Caco-2 (cell line): ENCODE measurements around the gene RAB3IL1. TPM values are rescaled to one million over a fixed set of nuclear protein-coding genes. Genes with fewer than 3 reads are reported as not detected.

Source experiments
- BruUV-seq: library from RNA; stranded (reverse); fragments of 400-500 nt; replicated peaks from 2 replicates; lab custom pipeline; 2021; lab: Mats Ljungman, UMichigan
- CTCF ChIA-PET: fragments of 300-600 bp; sonication (Branson Sonifier 250); formaldehyde crosslinking; loops from one replicate; lab custom pipeline; 2022; ENCODE audit warnings: antibody characterized with exemption; lab: Charles Lee
- POLR2A ChIA-PET: fragments of 300-600 bp; sonication (Branson Sonifier 250); formaldehyde crosslinking; loops from one replicate; lab custom pipeline; 2022; ENCODE audit warnings: antibody characterized with exemption; lab: Charles Lee
- DNase-seq, 2 experiments: peaks; one replicate each; pipeline versions ENCODE4 v3.0.0 to v3.0.0-alpha.2; 2020 to 2022
- H3K27me3 ChIP-seq: replicated peaks from 2 replicates; pipeline ENCODE4 v1.6.0; 2011; ENCODE audit warnings: low read length; ENCODE audit not compliant: control insufficient read depth, insufficient read depth
- H3K36me3 ChIP-seq: 2 replicates; pipeline ENCODE4 v1.5.1; 2011; ENCODE audit warnings: low read length; ENCODE audit not compliant: control insufficient read depth, insufficient read depth
- H3K4me1 ChIP-seq: fragments of 250-450 bp; sonication (Bioruptor Pico); 2 replicates; pipeline ENCODE4 v1.5.1; 2020; ENCODE audit warnings: mild to moderate bottlenecking
- H3K4me3 ChIP-seq: 2 replicates; pipeline ENCODE4 v1.5.1; 2011; ENCODE audit warnings: low read depth, mild to moderate bottlenecking, control low read depth, low read length
- H3K9me3 ChIP-seq: fragments of 250-450 bp; sonication (Bioruptor Pico); 2 replicates; pipeline ENCODE4 v1.5.1; 2020; ENCODE audit warnings: mild to moderate bottlenecking, moderate library complexity
- H3K27ac Mint-ChIP-seq: one replicate; pipeline ENCODE4 v1.8.0; 2022; ENCODE audit warnings: mixed read lengths; ENCODE audit not compliant: unreplicated experiment
- H3K27me3 Mint-ChIP-seq: one replicate; pipeline ENCODE4 v1.8.0; 2022; ENCODE audit warnings: mixed read lengths; ENCODE audit not compliant: insufficient read depth, unreplicated experiment
- H3K36me3 Mint-ChIP-seq: one replicate; pipeline ENCODE4 v1.8.0; 2022; ENCODE audit warnings: mild to moderate bottlenecking, mixed read lengths; ENCODE audit not compliant: insufficient read depth, unreplicated experiment
- H3K4me1 Mint-ChIP-seq: one replicate; pipeline ENCODE4 v1.8.0; 2022; ENCODE audit warnings: low read depth, mixed read lengths; ENCODE audit not compliant: unreplicated experiment
- H3K4me3 Mint-ChIP-seq: one replicate; pipeline ENCODE4 v1.8.0; 2022; ENCODE audit warnings: mild to moderate bottlenecking, moderate library complexity, mixed read lengths; ENCODE audit not compliant: unreplicated experiment
- H3K9me3 Mint-ChIP-seq: one replicate; pipeline ENCODE4 v1.8.0; 2022; ENCODE audit warnings: mixed read lengths; ENCODE audit not compliant: unreplicated experiment
- CTCF ChIP-seq, 2 experiments: fragments of 200-600 bp in 1 of 2; IDR thresholded peaks; 1 replicate in 1 of 2; 2 replicates in 1 of 2; pipeline versions ENCODE4 v1.5.1 to v1.8.0; 2011 to 2022; ENCODE audit warnings: antibody characterized with exemption in 1 of 2, control low read depth in 1 of 2, inconsistent platforms in 1 of 2, low read depth in 1 of 2, low read length in 1 of 2, mild to moderate bottlenecking in 1 of 2, moderate library complexity in 1 of 2; ENCODE audit not compliant: insufficient read depth in 1 of 2, severe bottlenecking in 1 of 2, unreplicated experiment in 1 of 2
- intact Hi-C: fragments of 100-400 bp; cut with micrococcal nuclease; formaldehyde crosslinking; loops from one replicate; pipeline ENCODE4 v1.10.0; 2022; ENCODE audit not compliant: unreplicated experiment
- total RNA-seq: library from RNA; stranded (reverse); gene quantifications from 2 replicates; pipeline ENCODE4 v1.2.3, GENCODE V29; 2022

RAB3IL1 gene
- total RNA-seq, 1 experiment from 2014 or later, result 10.6 TPM

- TF ChIP-seq CTCF (IDR thresholded peaks at IDR 0.05; ENCODE audit: insufficient read depth in 1 of 2, low read depth in 1 of 2, low read length in 1 of 2, severe bottlenecking in 1 of 2, unreplicated experiment in 1 of 2), result no peak
- Histone ChIP-seq H3K9me3 (no peaks in the 10 kb centered on the region), H3K4me3 (no peak overlapping the region), H3K27me3 (no peaks in the 10 kb centered on the region), H3K36me3 (no peaks in the 10 kb centered on the region), H3K4me1 (no peaks in the 10 kb centered on the region)
- Mint-ChIP-seq H3K27me3 (no peaks in the 10 kb centered on the region), H3K27ac (no peak overlapping the region), H3K4me1 (no peaks in the 10 kb centered on the region), H3K36me3 (no peaks in the 10 kb centered on the region), H3K4me3 (no peak overlapping the region), H3K9me3 (no peaks in the 10 kb centered on the region)
- intact Hi-C loops, result no loop called here
- CTCF ChIA-PET, result interaction anchor here (1.6 kb wide), 1 partner anchor 18 kb away, joined by 4 read pairs; no protein-coding TSS in a partner anchor
- POLR2A ChIA-PET, result interaction anchor here (0.6 kb wide), 1 partner anchor 16 kb away, joined by 3 read pairs; no protein-coding TSS in a partner anchor
- no TSS peak for BruUV-seq
- no peak for DNase-seq
These were observed 11.4 kb downstream of the RAB3IL1 start for GRCh38 chr11:61905801-61906521.

DNA sequence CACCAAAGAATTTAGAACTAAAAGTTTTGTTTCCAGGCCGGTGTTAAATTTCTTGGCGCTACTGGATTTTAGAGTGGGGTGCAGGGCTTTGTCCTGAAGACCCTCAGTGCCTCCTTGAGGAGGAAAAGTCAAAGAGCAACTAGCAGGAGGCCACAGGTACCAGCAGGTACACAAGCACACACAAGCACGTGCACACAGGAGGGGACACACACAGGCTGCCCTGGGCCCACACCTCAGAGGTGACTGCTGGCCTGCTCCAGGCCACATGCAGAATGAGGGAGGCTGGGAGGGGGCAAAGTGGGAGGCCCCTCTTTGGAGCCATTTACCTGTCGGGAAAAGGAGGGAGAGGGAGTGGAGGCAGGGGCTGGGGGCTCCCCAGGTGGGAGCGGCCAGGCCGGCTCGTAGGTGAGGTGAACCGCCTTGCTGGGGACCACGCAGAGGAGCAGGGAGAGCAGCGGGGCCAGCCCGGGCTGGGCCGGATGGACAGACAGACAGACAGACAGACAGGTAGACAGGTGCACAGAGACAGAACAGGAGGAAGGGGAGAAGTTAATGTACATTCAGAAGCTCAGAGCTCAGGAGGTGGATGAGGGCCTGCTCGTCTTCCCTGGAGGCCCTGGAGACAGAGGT is 12.2 kb downstream of the RAB3IL1 start:
- Histone ChIP-seq H3K4me3 (no peak overlapping the region), H3K36me3 (no peaks in the 10 kb centered on the region), H3K4me1 (no peaks in the 10 kb centered on the region), H3K9me3 (no peaks in the 10 kb centered on the region), H3K27me3 (no peaks in the 10 kb centered on the region)
- CTCF ChIA-PET, result interaction anchor here (1.6 to 2.8 kb wide), 3 partner anchors 18 to 44 kb away, joined by 4 to 12 read pairs (median 4); partner anchors contain the start of gene BEST1
- intact Hi-C loops, result no loop called here
- no peak for TF ChIP-seq CTCF (IDR thresholded peaks at IDR 0.05; ENCODE audit: insufficient read depth in 1 of 2, low read depth in 1 of 2, low read length in 1 of 2, severe bottlenecking in 1 of 2, unreplicated experiment in 1 of 2)
- Mint-ChIP-seq H3K36me3 (no peaks in the 10 kb centered on the region), H3K27ac (no peak overlapping the region), H3K27me3 (no peaks in the 10 kb centered on the region), H3K9me3 (no peaks in the 10 kb centered on the region), H3K4me1 (no peaks in the 10 kb centered on the region), H3K4me3 (no peak overlapping the region)
- no TSS peak for BruUV-seq
- DNase-seq, result no peak
- POLR2A ChIA-PET, result interaction anchor here (0.6 kb wide), 1 partner anchor 17 kb away, joined by 3 read pairs; no protein-coding TSS in a partner anchor

DNA sequence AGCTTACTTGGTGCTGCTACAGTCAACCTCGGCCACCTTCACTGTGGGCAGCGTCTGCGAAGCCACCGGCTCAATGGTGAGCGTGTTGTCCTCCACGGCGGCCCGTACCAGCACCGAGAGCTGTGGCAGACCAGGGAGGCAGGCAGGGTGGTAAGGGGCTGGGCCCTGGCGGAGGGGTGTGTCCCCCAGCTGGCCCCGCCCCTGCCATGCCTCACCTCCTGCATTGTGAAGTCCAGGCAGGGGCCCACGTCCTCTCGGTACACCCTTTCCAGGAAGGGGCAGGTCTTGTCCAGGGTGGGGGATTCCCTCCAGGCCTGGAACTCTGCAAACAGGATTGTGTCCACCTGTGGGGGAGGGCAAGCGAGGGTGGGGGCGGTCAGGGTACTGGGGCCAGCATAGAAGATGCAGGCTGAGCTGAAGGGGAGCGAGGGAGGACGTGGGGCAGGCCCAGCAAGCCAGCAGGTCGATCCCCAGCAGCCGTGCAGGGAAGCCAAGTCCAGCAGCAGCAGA is 12.8 kb downstream of the RAB3IL1 start:
- no peaks in the 10 kb centered on the region for H3K27me3 Mint-ChIP-seq
- Histone ChIP-seq H3K4me1 (no peaks in the 10 kb centered on the region), H3K27me3 (no peaks in the 10 kb centered on the region), H3K4me3 (no peak overlapping the region), H3K9me3 (no peaks in the 10 kb centered on the region), H3K36me3 (no peaks in the 10 kb centered on the region)
- ChIA-PET POLR2A (no interaction called here), CTCF (interaction anchor here (1.6 to 2.8 kb wide), 3 partner anchors 19 to 45 kb away, joined by 4 to 12 read pairs (median 4); partner anchors contain the start of gene BEST1)
- H3K4me3 Mint-ChIP-seq, result no peak overlapping the region
- TF ChIP-seq CTCF (IDR thresholded peaks at IDR 0.05; ENCODE audit: insufficient read depth in 1 of 2, low read depth in 1 of 2, low read length in 1 of 2, severe bottlenecking in 1 of 2, unreplicated experiment in 1 of 2), result no peak
- no peaks in the 10 kb centered on the region for H3K9me3 Mint-ChIP-seq
- H3K36me3 Mint-ChIP-seq, result no peaks in the 10 kb centered on the region
- H3K4me1 Mint-ChIP-seq, result no peaks in the 10 kb centered on the region
- no peak overlapping the region for H3K27ac Mint-ChIP-seq
- no TSS peak for BruUV-seq
- no peak for DNase-seq
- intact Hi-C loops, result no loop called here
